HepG2 (cell line): Measurements from ENCODE around the gene SYNGR2. TPM values are rescaled to one million over a fixed set of nuclear protein-coding genes. Genes with fewer than 3 reads are reported as not detected.

ENCODE experiments used
- ATAC-seq: fragments of 200-7000 bp; cut with Tn5 transposase; 3 replicates; pipeline ENCODE4 v1.9.1; 2020; ENCODE audit warnings: mild to moderate bottlenecking, moderate library complexity
- BruUV-seq: library from RNA; stranded (reverse); fragments of 400-500 nt; replicated peaks from 2 replicates; lab custom pipeline; 2021; lab: Mats Ljungman, UMichigan
- CTCF ChIA-PET: fragments of 300-600 bp; formaldehyde crosslinking; extraction: SDS; loops from one replicate; lab custom pipeline; 2021; ENCODE audit warnings: low total read pairs, inconsistent platforms, low intra/inter-chr PET ratio; lab: Yijun Ruan, JAX
- POLR2A ChIA-PET: fragments of 350-600 bp; sonication (Branson Sonifier 250); formaldehyde crosslinking; loops from one replicate; lab custom pipeline; 2020; ENCODE audit warnings: antibody characterized with exemption, inconsistent platforms; lab: Yijun Ruan, JAX
- DNase-seq: peaks from one replicate; pipeline ENCODE4 v3.0.0-alpha.2; 2015; ENCODE audit warnings: low spot score
- FAIRE-seq: peaks from 3 replicates; lab custom pipeline; 2011; peaks lifted over from hg19 to GRCh38; lab: Jason Lieb, UNC
- H2AFZ ChIP-seq: one replicate; pipeline ENCODE4 v1.6.1; 2011; ENCODE audit warnings: low read length, inconsistent platforms
- H3K27ac ChIP-seq: fragments of 300-600 bp; 3 replicates; pipeline ENCODE4 v1.8.0; 2011; ENCODE audit warnings: mixed run types, mild to moderate bottlenecking, mixed read lengths, low read length, inconsistent platforms; ENCODE audit not compliant: insufficient read depth; ENCODE audit errors: extremely low read length
- H3K27me3 ChIP-seq, 2 experiments: fragments of 200-600 bp in 1 of 2; 2 replicates in 1 of 2; 3 replicates in 1 of 2; pipeline versions ENCODE4 v1.6.0 to v1.8.0; 2011; ENCODE audit warnings: low read length in 2 of 2, mild to moderate bottlenecking in 2 of 2, moderate library complexity in 2 of 2, inconsistent platforms in 1 of 2; ENCODE audit not compliant: insufficient read depth in 2 of 2, control insufficient read depth in 1 of 2
- H3K36me3 ChIP-seq, 2 experiments: fragments of 200-600 bp in 1 of 2; replicated peaks in 1 of 2; 2 replicates in 1 of 2; 3 replicates in 1 of 2; pipeline versions ENCODE4 v1.5.1 to v1.8.0; 2011; ENCODE audit warnings: low read length in 2 of 2, inconsistent platforms in 1 of 2; ENCODE audit not compliant: insufficient read depth in 2 of 2, control insufficient read depth in 1 of 2
- H3K4me1 ChIP-seq: 2 replicates; pipeline ENCODE4 v1.5.1; 2012; ENCODE audit warnings: low read length, inconsistent platforms; ENCODE audit not compliant: insufficient read depth
- H3K4me2 ChIP-seq: 2 replicates; pipeline ENCODE4 v1.6.0; 2011; ENCODE audit warnings: low read depth, low read length, inconsistent platforms
- H3K4me3 ChIP-seq, 3 experiments: fragments of 200-600 bp in 1 of 3; sonication (generic), shearing (Covaris generic) in 1 of 3; replicated peaks in 1 of 3; 2 replicates each; pipeline ENCODE4 v1.5.1; 2011 to 2016; ENCODE audit warnings: low read length in 3 of 3, inconsistent platforms in 2 of 3, low read depth in 2 of 3, mild to moderate bottlenecking in 2 of 3, control low read depth in 1 of 3, mixed read lengths in 1 of 3; ENCODE audit not compliant: insufficient read depth in 1 of 3
- H3K79me2 ChIP-seq: one replicate; pipeline ENCODE4 v1.6.1; 2011; ENCODE audit warnings: low read length, inconsistent platforms; ENCODE audit not compliant: insufficient read depth
- H3K9ac ChIP-seq: 2 replicates; pipeline ENCODE4 v1.6.0; 2011; ENCODE audit warnings: mild to moderate bottlenecking, low read depth, low read length, inconsistent platforms; ENCODE audit not compliant: insufficient read depth
- H3K9me3 ChIP-seq: 2 replicates; pipeline ENCODE4 v1.5.1; 2012; ENCODE audit warnings: mild to moderate bottlenecking, low read length
- H4K20me1 ChIP-seq: 2 replicates; pipeline ENCODE4 v1.6.0; 2011; ENCODE audit warnings: inconsistent platforms, mild to moderate bottlenecking, low read length, moderate library complexity; ENCODE audit not compliant: insufficient read depth
- GLI4 ChIP-seq: sonication (generic); formaldehyde crosslinking; IDR thresholded peaks from 2 replicates; pipeline ENCODE4 v1.5.1; 2020; ENCODE audit warnings: missing genetic modification reagents, mild to moderate bottlenecking, moderate library complexity, borderline replicate concordance
- HIVEP1 ChIP-seq: sonication (generic); formaldehyde crosslinking; IDR thresholded peaks from 2 replicates; pipeline ENCODE4 v1.4.0; 2020; ENCODE audit warnings: mild to moderate bottlenecking, missing genetic modification reagents
- ISX ChIP-seq: sonication (generic); formaldehyde crosslinking; conservative IDR thresholded peaks from 2 replicates; pipeline ENCODE4 v1.5.0; 2020; ENCODE audit warnings: missing genetic modification reagents
- SATB2 ChIP-seq: sonication (generic); formaldehyde crosslinking; IDR thresholded peaks from 2 replicates; pipeline ENCODE4 v1.5.0; 2020; ENCODE audit warnings: missing genetic modification reagents
- SRSF1 ChIP-seq: fragments of 200-400 bp; formaldehyde crosslinking; optimal IDR thresholded peaks from 2 replicates; pipeline ENCODE3; 2017; ENCODE audit warnings: mild to moderate bottlenecking, low read depth, low read length, moderate library complexity
- THAP9 ChIP-seq: sonication (generic); formaldehyde crosslinking; IDR thresholded peaks from 2 replicates; pipeline ENCODE4; 2020; ENCODE audit warnings: missing genetic modification reagents, mild to moderate bottlenecking, borderline replicate concordance
- ZFP90 ChIP-seq: sonication (generic); formaldehyde crosslinking; IDR thresholded peaks from 2 replicates; pipeline ENCODE4 v1.8.0; 2022; ENCODE audit warnings: missing genetic modification reagents, mild to moderate bottlenecking, inconsistent platforms, borderline replicate concordance
- ZNF207 ChIP-seq: fragments of 450-650 bp; IDR thresholded peaks from 2 replicates; pipeline ENCODE4 v1.6.1; 2016; ENCODE audit warnings: antibody characterized with exemption, borderline replicate concordance
- ZNF256 ChIP-seq: sonication (generic); formaldehyde crosslinking; conservative IDR thresholded peaks from 2 replicates; pipeline ENCODE4 v1.4.0; 2020; ENCODE audit warnings: missing genetic modification reagents
- ZNF737 ChIP-seq: sonication (generic); formaldehyde crosslinking; IDR thresholded peaks from 2 replicates; pipeline ENCODE4 v1.5.0; 2020; ENCODE audit warnings: missing genetic modification reagents, mild to moderate bottlenecking, borderline replicate concordance
- ZNF770 ChIP-seq: sonication (generic); formaldehyde crosslinking; IDR thresholded peaks from 2 replicates; pipeline ENCODE4 v1.5.0; 2020; ENCODE audit warnings: mild to moderate bottlenecking, missing genetic modification reagents
- ZNF772 ChIP-seq: sonication (generic); formaldehyde crosslinking; IDR thresholded peaks from 2 replicates; pipeline ENCODE4 v1.5.0; 2020; ENCODE audit warnings: mild to moderate bottlenecking, missing genetic modification reagents
- ZSCAN25 ChIP-seq: sonication (generic); formaldehyde crosslinking; IDR thresholded peaks from 2 replicates; pipeline ENCODE4 v1.8.0; 2022; ENCODE audit warnings: mild to moderate bottlenecking, missing genetic modification reagents
- WGBS: methylation state at CpG from one replicate; pipeline ENCODE4 v1.1.6; 2017; ENCODE audit warnings: low lambda C conversion rate; 5-methylcytosine and 5-hydroxymethylcytosine counted together
- in situ Hi-C: cut with HindIII; loops from 2 replicates; pipeline ENCODE4 v1.10.0; 2017; ENCODE audit warnings: low pct_unique_long_range_greater_than_20kb; ENCODE audit not compliant: extremely low pct_ligation_motif_present
- intact Hi-C: fragments of 100-400 bp; cut with micrococcal nuclease; formaldehyde crosslinking; loops from one replicate; pipeline ENCODE4 v1.10.0; 2022; ENCODE audit not compliant: unreplicated experiment
- polyA plus RNA-seq, 8 experiments: library from polyadenylated mRNA; depleted of rRNA in 3 of 8; stranded (reverse) in 7 of 8; unstranded in 1 of 8; fragments of >200 nt; fragmentation: Illumina TruSeq in 4 of 8; extraction: Trizol in 4 of 8; gene quantifications; 2 replicates each; pipeline versions ENCODE4 v1.2.1 to v1.2.3, GENCODE V29; 2011 to 2016; ENCODE audit warnings: low read depth in 4 of 8, missing spikeins in 1 of 8, mixed read lengths in 1 of 8; ENCODE audit not compliant: insufficient read depth in 1 of 8
- total RNA-seq, 5 experiments: library from RNA; depleted of rRNA; stranded (reverse); fragments of >200 nt; fragmentation: Illumina TruSeq; extraction: Trizol; gene quantifications; 2 replicates each; pipeline ENCODE4 v1.2.3, GENCODE V29; 2016; ENCODE audit warnings: low read depth in 1 of 5

SYNGR2 gene
- total and polyA plus RNA-seq, 2 of the 13 experiments (the other 11 are each of a cell fraction or from before 2014, with no cell fraction given) = 46.7 to 170 TPM

GRCh38 chr17:78147315-78147998, 20.9 kb upstream of the SYNGR2 start (continued):
- TF ChIP-seq ZNF737 (CRISPR knock-in tag) (no peak), HIVEP1 (CRISPR knock-in tag) (no peak)

- peak overlapping the region in 2 of 3 experiments; percentile 29 to 49; a peak in 3 of 6 replicates for H3K4me3 ChIP-seq
- peak overlapping the region; percentile 86 for H3K4me2 ChIP-seq
- in situ Hi-C loops (no loop called here), intact Hi-C loops (no loop called here)
- H3K4me1 ChIP-seq = peaks cover 85% of the 10 kb centered on the region
- ChIA-PET POLR2A (interaction anchor here (0.6 kb wide), 1 partner anchor 1560 kb away, joined by 3 read pairs; no protein-coding TSS in a partner anchor), CTCF (no interaction called here)
- no peaks in the 10 kb centered on the region for H3K36me3 ChIP-seq
- no peaks in the 10 kb centered on the region for H3K79me2 ChIP-seq
- H4K20me1 ChIP-seq = no peaks in the 10 kb centered on the region
- peak overlapping the region; percentile 13 for H3K27ac ChIP-seq
- peak; percentile 12 for FAIRE-seq
- H3K9ac ChIP-seq = peak overlapping the region; percentile 24; the same call in 1 of the 2 replicates
- no peaks in the 10 kb centered on the region for H3K9me3 ChIP-seq
- no peak overlapping the region for H2AFZ ChIP-seq
- H3K27me3 ChIP-seq = peaks cover 4 to 6% of the 10 kb centered on the region in 2 experiments; a peak in 2 of 5 replicates
- peak; percentile 53 for DNase-seq
- peak; percentile 20 for ATAC-seq
- WGBS = 6% methylated on average over 14 of the region's 14 CpGs
- no TSS peak for BruUV-seq
- peak; percentile 80 for TF ChIP-seq ZSCAN25 (CRISPR knock-in tag)
- TF ChIP-seq ZNF772 (CRISPR knock-in tag) = 0 out of 2 replicates have a peak, but pooled peaks have one; percentile 43
- TF ChIP-seq SRSF1 = no peak
- 0 out of 2 replicates have a peak, but pooled peaks have one; percentile 54 for TF ChIP-seq THAP9 (CRISPR knock-in tag)
- TF ChIP-seq ZNF207 = no peak
- TF ChIP-seq ZNF770 (CRISPR knock-in tag) = peak; percentile 99
- no peak for TF ChIP-seq SATB2
- 0 out of 2 replicates have a peak, but pooled peaks have one; percentile 24 for TF ChIP-seq ZFP90 (CRISPR knock-in tag)
- no peak for TF ChIP-seq ZNF256 (CRISPR knock-in tag)
- no peak for TF ChIP-seq GLI4 (CRISPR knock-in tag)
- TF ChIP-seq ISX (CRISPR knock-in tag) = no peak
These were observed 19.9 kb upstream of the SYNGR2 start for GRCh38 chr17:78148286-78149016.
